IMR-90 (cell line): ENCODE results near the gene ERMP1. TPM values are rescaled to one million over a fixed set of nuclear protein-coding genes. Genes with fewer than 3 reads are reported as not detected.

Source experiments
- ATAC-seq: fragments of 200-7000 bp; cut with Tn5 transposase; 2 replicates; pipeline ENCODE4 v1.9.1; 2020; ENCODE audit warnings: low read depth, mild to moderate bottlenecking, moderate library complexity
- BruUV-seq: library from RNA; stranded (reverse); fragments of 400-500 nt; replicated peaks from 2 replicates; lab custom pipeline; 2021; lab: Mats Ljungman, UMichigan
- CTCF ChIA-PET: fragments of 300-600 bp; formaldehyde crosslinking; extraction: SDS; loops from one replicate; lab custom pipeline; 2021; ENCODE audit warnings: antibody characterized with exemption; lab: Yijun Ruan, JAX
- POLR2A ChIA-PET: fragments of 300-600 bp; sonication (Branson Sonifier 250); formaldehyde crosslinking; loops from one replicate; lab custom pipeline; 2022; ENCODE audit warnings: antibody characterized with exemption; ENCODE audit not compliant: unreplicated experiment; lab: Charles Lee
- DNase-seq: peaks from one replicate; pipeline ENCODE4 v3.0.0; 2013
- H2AFZ ChIP-seq: replicated peaks from 2 replicates; pipeline ENCODE3; 2013; ENCODE audit warnings: low read length, mild to moderate bottlenecking; ENCODE audit not compliant: poor library complexity
- H2AK5ac ChIP-seq: 2 replicates; pipeline ENCODE4 v1.6.1; 2013; ENCODE audit warnings: low read depth, low read length, inconsistent platforms
- H2AK9ac ChIP-seq: replicated peaks from 2 replicates; pipeline ENCODE3; 2013; ENCODE audit warnings: mild to moderate bottlenecking, low read depth, low read length, moderate library complexity; ENCODE audit not compliant: poor library complexity
- H2BK120ac ChIP-seq: 2 replicates; pipeline ENCODE4 v1.6.1; 2013; ENCODE audit warnings: low read depth, low read length, inconsistent platforms
- H2BK15ac ChIP-seq: 3 replicates; pipeline ENCODE4 v1.6.1; 2013; ENCODE audit warnings: low read depth, low read length, inconsistent platforms
- H2BK20ac ChIP-seq: 2 replicates; pipeline ENCODE4 v1.6.1; 2013; ENCODE audit warnings: low read depth, mild to moderate bottlenecking, inconsistent platforms, low read length, moderate library complexity
- H2BK5ac ChIP-seq: 2 replicates; pipeline ENCODE4 v1.6.1; 2013; ENCODE audit warnings: mild to moderate bottlenecking, low read depth, low read length, inconsistent platforms; ENCODE audit not compliant: poor library complexity, severe bottlenecking
- H3K14ac ChIP-seq: replicated peaks from 2 replicates; pipeline ENCODE4 v1.6.1; 2013; ENCODE audit warnings: low read depth, low read length, inconsistent platforms
- H3K18ac ChIP-seq: 2 replicates; pipeline ENCODE4 v1.6.1; 2013; ENCODE audit warnings: low read depth, low read length, control low read depth
- H3K23ac ChIP-seq: 2 replicates; pipeline ENCODE4 v1.6.1; 2013; ENCODE audit warnings: low read depth, low read length, inconsistent platforms
- H3K27ac ChIP-seq: 2 replicates; pipeline ENCODE4 v1.5.1; 2013; ENCODE audit warnings: mild to moderate bottlenecking, control low read depth, low read length; ENCODE audit not compliant: insufficient read depth
- H3K27me3 ChIP-seq: 2 replicates; pipeline ENCODE4 v1.6.1; 2013; ENCODE audit warnings: low read length; ENCODE audit not compliant: control insufficient read depth, insufficient read depth
- H3K36me3 ChIP-seq: 2 replicates; pipeline ENCODE4 v1.6.1; 2013; ENCODE audit warnings: low read length, mixed read lengths; ENCODE audit not compliant: control insufficient read depth, insufficient read depth
- H3K4ac ChIP-seq: 2 replicates; pipeline ENCODE4 v1.6.1; 2013; ENCODE audit warnings: low read depth, low read length, inconsistent platforms
- H3K4me1 ChIP-seq: 2 replicates; pipeline ENCODE4 v1.6.1; 2013; ENCODE audit warnings: low read length, mixed read lengths; ENCODE audit not compliant: control insufficient read depth, insufficient read depth
- H3K4me2 ChIP-seq: 2 replicates; pipeline ENCODE4 v1.6.1; 2013; ENCODE audit warnings: low read depth, mild to moderate bottlenecking, control low read depth, low read length, moderate library complexity
- H3K4me3 ChIP-seq: 2 replicates; pipeline ENCODE4 v1.5.1; 2013; ENCODE audit warnings: low read depth, mild to moderate bottlenecking, control low read depth, low read length, moderate library complexity; ENCODE audit not compliant: insufficient read depth
- H3K56ac ChIP-seq: 2 replicates; pipeline ENCODE4 v1.6.1; 2013; ENCODE audit warnings: low read length, inconsistent platforms; ENCODE audit not compliant: insufficient read depth; ENCODE audit errors: extremely low read depth
- H3K79me1 ChIP-seq, 2 experiments: 2 replicates each; pipeline ENCODE4 v1.6.1; 2013; ENCODE audit warnings: low read length in 2 of 2, inconsistent platforms in 1 of 2, low read depth in 1 of 2
- H3K9ac ChIP-seq: 2 replicates; pipeline ENCODE4 v1.6.1; 2013; ENCODE audit warnings: low read depth, low read length, control low read depth
- H3K9me1 ChIP-seq: 2 replicates; pipeline ENCODE4 v1.6.1; 2013; ENCODE audit warnings: low read length, inconsistent platforms; ENCODE audit not compliant: insufficient read depth
- H3K9me3 ChIP-seq: 2 replicates; pipeline ENCODE4 v1.6.1; 2013; ENCODE audit warnings: low read length; ENCODE audit not compliant: control insufficient read depth, insufficient read depth
- H4K20me1 ChIP-seq: 2 replicates; pipeline ENCODE4 v1.6.1; 2013; ENCODE audit warnings: low read length, inconsistent platforms; ENCODE audit not compliant: insufficient read depth
- H4K5ac ChIP-seq: 2 replicates; pipeline ENCODE4 v1.6.1; 2013; ENCODE audit warnings: mild to moderate bottlenecking, low read depth, low read length, control low read depth
- H4K8ac ChIP-seq, 2 experiments: 2 replicates each; pipeline ENCODE4 v1.6.1; 2013; ENCODE audit warnings: low read depth in 2 of 2, low read length in 2 of 2, control low read depth in 1 of 2, inconsistent platforms in 1 of 2
- H4K91ac ChIP-seq: 2 replicates; pipeline ENCODE4 v1.6.1; 2013; ENCODE audit warnings: low read depth, low read length, inconsistent platforms; ENCODE audit not compliant: insufficient read depth
- CHD1 ChIP-seq: IDR thresholded peaks from 2 replicates; pipeline ENCODE4 v1.6.1; 2012; ENCODE audit warnings: low read depth, low read length, improper control_type of control experiment
- MAFK ChIP-seq: IDR thresholded peaks from 2 replicates; pipeline ENCODE4 v1.6.1; 2012; ENCODE audit warnings: low read depth, low read length, improper control_type of control experiment
- MXI1 ChIP-seq: IDR thresholded peaks from 2 replicates; pipeline ENCODE4 v1.6.1; 2012; ENCODE audit warnings: low read depth, mild to moderate bottlenecking, low read length, moderate library complexity, borderline replicate concordance
- NFE2L2 ChIP-seq: fragments of 150-350 bp; IDR thresholded peaks from 2 replicates; pipeline ENCODE4 v1.6.1; 2016; ENCODE audit warnings: low read depth, mild to moderate bottlenecking, low read length
- RAD21 ChIP-seq: IDR thresholded peaks from 2 replicates; pipeline ENCODE4 v1.6.1; 2012; ENCODE audit warnings: low read length, improper control_type of control experiment
- RCOR1 ChIP-seq: IDR thresholded peaks from 2 replicates; pipeline ENCODE4 v1.6.1; 2012; ENCODE audit warnings: mild to moderate bottlenecking, low read length, improper control_type of control experiment; ENCODE audit not compliant: insufficient replicate concordance
- RFX5 ChIP-seq: IDR thresholded peaks from 2 replicates; pipeline ENCODE4 v1.8.0; 2012; ENCODE audit warnings: low read depth, mild to moderate bottlenecking, low read length, moderate library complexity
- SMC3 ChIP-seq: fragments of 150-350 bp; IDR thresholded peaks from 2 replicates; pipeline ENCODE4 v1.6.1; 2016; ENCODE audit warnings: low read depth, mild to moderate bottlenecking, antibody characterized with exemption, low read length, moderate library complexity
- WGBS, 2 experiments: methylation state at CpG; one replicate each; pipeline versions ENCODE4 v1.1.5 to v1.1.7; 2013; ENCODE audit warnings: missing lambda C conversion rate in 2 of 2; ENCODE audit not compliant: insufficient read length in 1 of 2; ENCODE audit errors: extremely low coverage in 2 of 2; 5-methylcytosine and 5-hydroxymethylcytosine counted together
- dilution Hi-C: fragments of 300-500 bp; cut with HindIII; formaldehyde crosslinking; loops from one replicate; pipeline ENCODE4 v1.14.3; 2018; ENCODE audit warnings: low sequenced_read_pairs; ENCODE audit not compliant: unreplicated experiment
- in situ Hi-C: fragments of 300-500 bp; cut with MboI; formaldehyde crosslinking; loops from 3 replicates; pipeline ENCODE4 v1.14.3; 2019; ENCODE audit warnings: low sequenced_read_pairs, inconsistent platforms, mixed read lengths
- intact Hi-C: fragments of 100-400 bp; cut with micrococcal nuclease; formaldehyde crosslinking; loops from 2 replicates; pipeline ENCODE4 v1.10.0; 2022
- polyA plus RNA-seq, 3 experiments: library from polyadenylated mRNA; depleted of rRNA; stranded (reverse); fragments of >200 nt; gene quantifications; 2 replicates each; pipeline ENCODE4 v1.2.3, GENCODE V29; 2012; ENCODE audit warnings: low replicate concordance in 1 of 3
- total RNA-seq: library from RNA; depleted of rRNA; stranded (reverse); fragments of >200 nt; gene quantifications from 2 replicates; pipeline ENCODE4 v1.2.3, GENCODE V29; 2012
- TF ChIP-seq, protein P1 (sequence below): conservative IDR thresholded peaks from 2 replicates; pipeline ENCODE4 v1.5.1; 2012; ENCODE audit warnings: mild to moderate bottlenecking, low read depth, low read length, improper control_type of control experiment
- TF ChIP-seq, protein P2 (sequence below): fragments of 150-350 bp; IDR thresholded peaks from 2 replicates; pipeline ENCODE4 v1.6.1; 2017; ENCODE audit warnings: mild to moderate bottlenecking, antibody characterized with exemption, low read length, low read depth

Gene ERMP1
- total and polyA plus RNA-seq, 2 of the 4 experiments (the other 2 are of a cell fraction), result 2.2 to 4.7 TPM

DNA sequence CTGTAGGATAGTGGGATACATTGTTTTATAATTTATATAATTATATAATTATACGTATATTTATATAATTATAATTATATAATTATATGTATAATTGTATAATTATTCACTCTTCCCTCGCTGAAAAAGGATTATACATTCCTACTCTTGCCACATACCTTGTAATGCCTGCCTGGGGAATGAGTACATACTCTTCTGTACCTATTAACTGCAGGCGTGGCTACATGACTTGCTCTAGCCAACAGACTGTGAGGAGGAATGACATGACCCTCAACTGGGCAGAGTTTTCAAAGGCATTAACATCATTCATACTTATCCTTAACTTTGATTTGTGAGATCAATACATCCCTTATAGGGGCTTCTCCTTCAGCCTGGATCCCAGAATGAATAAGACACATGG lies 19.1 kb downstream of the ERMP1 start:
- dilution Hi-C loops, result no loop called here

More for the DNA sequence above, 19.1 kb downstream of the ERMP1 start:
- POLR2A ChIA-PET, result no interaction called here
- no peaks in the 10 kb centered on the region for H3K4me1 ChIP-seq
- H3K79me1 ChIP-seq, result no peaks in the 10 kb centered on the region
- intact Hi-C loops, result no loop called here
- H3K56ac ChIP-seq, result no peak overlapping the region
- DNase-seq (no peak), ATAC-seq (no peak)
- no peak overlapping the region for H3K27ac ChIP-seq
- no peak overlapping the region for H2BK20ac ChIP-seq
- H4K5ac ChIP-seq, result no peak overlapping the region
- no peaks in the 10 kb centered on the region for H3K9me3 ChIP-seq
- BruUV-seq, result no TSS peak
- H3K9ac ChIP-seq, result no peak overlapping the region
- no peaks in the 10 kb centered on the region for H3K36me3 ChIP-seq
- H4K20me1 ChIP-seq, result no peaks in the 10 kb centered on the region
- H3K4me3 ChIP-seq, result no peak overlapping the region
- no peak overlapping the region for H3K14ac ChIP-seq
- no peaks in the 10 kb centered on the region for H3K9me1 ChIP-seq
- H3K4me2 ChIP-seq, result no peak overlapping the region
- H3K4ac ChIP-seq, result no peak overlapping the region
- no peak overlapping the region for H4K8ac ChIP-seq
- no peak overlapping the region for H2AK5ac ChIP-seq
- no peak overlapping the region for H3K23ac ChIP-seq
- H2AK9ac ChIP-seq, result no peak overlapping the region
- no peak overlapping the region for H2BK5ac ChIP-seq
- in situ Hi-C loops, result no loop called here
- CTCF ChIA-PET, result no interaction called here
- H2BK15ac ChIP-seq, result no peak overlapping the region
- H2BK120ac ChIP-seq, result no peak overlapping the region
- no peaks in the 10 kb centered on the region for H3K27me3 ChIP-seq
- TF ChIP-seq RAD21 (no peak), RFX5 (no peak), NFE2L2 (no peak), MXI1 (no peak), SMC3 (no peak), RCOR1 (no peak), MAFK (no peak), CHD1 (no peak)
- TF ChIP-seq, protein P1, sequence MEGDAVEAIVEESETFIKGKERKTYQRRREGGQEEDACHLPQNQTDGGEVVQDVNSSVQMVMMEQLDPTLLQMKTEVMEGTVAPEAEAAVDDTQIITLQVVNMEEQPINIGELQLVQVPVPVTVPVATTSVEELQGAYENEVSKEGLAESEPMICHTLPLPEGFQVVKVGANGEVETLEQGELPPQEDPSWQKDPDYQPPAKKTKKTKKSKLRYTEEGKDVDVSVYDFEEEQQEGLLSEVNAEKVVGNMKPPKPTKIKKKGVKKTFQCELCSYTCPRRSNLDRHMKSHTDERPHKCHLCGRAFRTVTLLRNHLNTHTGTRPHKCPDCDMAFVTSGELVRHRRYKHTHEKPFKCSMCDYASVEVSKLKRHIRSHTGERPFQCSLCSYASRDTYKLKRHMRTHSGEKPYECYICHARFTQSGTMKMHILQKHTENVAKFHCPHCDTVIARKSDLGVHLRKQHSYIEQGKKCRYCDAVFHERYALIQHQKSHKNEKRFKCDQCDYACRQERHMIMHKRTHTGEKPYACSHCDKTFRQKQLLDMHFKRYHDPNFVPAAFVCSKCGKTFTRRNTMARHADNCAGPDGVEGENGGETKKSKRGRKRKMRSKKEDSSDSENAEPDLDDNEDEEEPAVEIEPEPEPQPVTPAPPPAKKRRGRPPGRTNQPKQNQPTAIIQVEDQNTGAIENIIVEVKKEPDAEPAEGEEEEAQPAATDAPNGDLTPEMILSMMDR, result no peak
- TF ChIP-seq, protein P2, sequence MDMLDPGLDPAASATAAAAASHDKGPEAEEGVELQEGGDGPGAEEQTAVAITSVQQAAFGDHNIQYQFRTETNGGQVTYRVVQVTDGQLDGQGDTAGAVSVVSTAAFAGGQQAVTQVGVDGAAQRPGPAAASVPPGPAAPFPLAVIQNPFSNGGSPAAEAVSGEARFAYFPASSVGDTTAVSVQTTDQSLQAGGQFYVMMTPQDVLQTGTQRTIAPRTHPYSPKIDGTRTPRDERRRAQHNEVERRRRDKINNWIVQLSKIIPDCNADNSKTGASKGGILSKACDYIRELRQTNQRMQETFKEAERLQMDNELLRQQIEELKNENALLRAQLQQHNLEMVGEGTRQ, result no peak
- H2AFZ ChIP-seq, result no peak overlapping the region
- no peak overlapping the region for H4K91ac ChIP-seq
- no CpG with 5 or more reads among the region's 3 CpGs for WGBS, 2 experiments
- H3K18ac ChIP-seq, result no peak overlapping the region
